ENCODE data around the gene ZBTB40. TPM values are rescaled to one million over a fixed set of nuclear protein-coding genes. Genes with fewer than 3 reads are reported as not detected.

Gene ZBTB40
- total RNA-seq, 1 experiment from 2014 or later: 25.3 TPM

DNA sequence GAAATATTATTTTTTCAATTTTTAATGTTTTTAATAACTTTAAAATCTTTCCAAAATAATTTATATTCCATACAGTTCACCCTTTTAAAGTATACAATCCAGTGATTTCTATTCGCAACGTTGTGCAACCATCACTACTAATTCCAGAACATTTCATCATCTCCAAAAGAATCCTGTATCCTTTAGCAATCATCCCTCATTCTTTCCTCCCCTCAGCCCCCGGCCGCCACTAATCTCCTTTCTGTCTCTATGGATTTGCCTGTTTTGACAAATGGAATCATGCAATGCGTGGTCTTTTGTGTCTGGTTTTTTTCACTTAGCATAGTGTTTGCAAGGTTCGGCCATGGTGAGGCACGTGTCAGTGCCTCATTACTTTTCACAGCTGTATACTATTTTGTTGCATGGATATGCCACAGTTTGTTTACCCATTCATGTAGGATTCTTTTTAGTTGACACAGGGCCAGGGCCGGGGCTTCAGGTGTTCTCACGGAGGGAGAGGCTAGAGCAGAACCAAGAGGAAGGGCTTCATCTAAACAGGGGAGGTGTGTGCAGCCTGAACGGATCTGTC lies 40.6 kb upstream of the ZBTB40 start:
- ChIA-PET POLR2A (ENCODE audit: low non-redundant PET) (no interaction called here), CTCF (no interaction called here)
- no TSS peak for BruUV-seq (replicated peaks)
- no peak for TF ChIP-seq EZH2 (IDR thresholded peaks at IDR 0.05; ENCODE audit: borderline replicate concordance, low read depth, low read length, poor library complexity, severe bottlenecking)
- TF ChIP-seq, protein P1, sequence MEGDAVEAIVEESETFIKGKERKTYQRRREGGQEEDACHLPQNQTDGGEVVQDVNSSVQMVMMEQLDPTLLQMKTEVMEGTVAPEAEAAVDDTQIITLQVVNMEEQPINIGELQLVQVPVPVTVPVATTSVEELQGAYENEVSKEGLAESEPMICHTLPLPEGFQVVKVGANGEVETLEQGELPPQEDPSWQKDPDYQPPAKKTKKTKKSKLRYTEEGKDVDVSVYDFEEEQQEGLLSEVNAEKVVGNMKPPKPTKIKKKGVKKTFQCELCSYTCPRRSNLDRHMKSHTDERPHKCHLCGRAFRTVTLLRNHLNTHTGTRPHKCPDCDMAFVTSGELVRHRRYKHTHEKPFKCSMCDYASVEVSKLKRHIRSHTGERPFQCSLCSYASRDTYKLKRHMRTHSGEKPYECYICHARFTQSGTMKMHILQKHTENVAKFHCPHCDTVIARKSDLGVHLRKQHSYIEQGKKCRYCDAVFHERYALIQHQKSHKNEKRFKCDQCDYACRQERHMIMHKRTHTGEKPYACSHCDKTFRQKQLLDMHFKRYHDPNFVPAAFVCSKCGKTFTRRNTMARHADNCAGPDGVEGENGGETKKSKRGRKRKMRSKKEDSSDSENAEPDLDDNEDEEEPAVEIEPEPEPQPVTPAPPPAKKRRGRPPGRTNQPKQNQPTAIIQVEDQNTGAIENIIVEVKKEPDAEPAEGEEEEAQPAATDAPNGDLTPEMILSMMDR (conservative IDR thresholded peaks at IDR 0.05; ENCODE audit: low read depth, low read length): no peak
- Histone ChIP-seq H3K36me3 (ENCODE audit: insufficient read depth, low read length, poor library complexity, severe bottlenecking) (no peaks in the 10 kb centered on the region), H3K27ac (ENCODE audit: low read depth, low read length, poor library complexity, severe bottlenecking) (no peak overlapping the region), H3K4me3 (ENCODE audit: low read depth, low read length, poor library complexity, severe bottlenecking) (no peak overlapping the region), H3K27me3 (replicated peaks; ENCODE audit: insufficient read depth, low read depth, low read length, poor library complexity) (no peaks in the 10 kb centered on the region), H3K4me1 (ENCODE audit: insufficient read depth, low read length, poor library complexity, severe bottlenecking) (no peaks in the 10 kb centered on the region), H3K9me3 (ENCODE audit: low read depth, low read length, poor library complexity, severe bottlenecking) (no peaks in the 10 kb centered on the region)
- intact Hi-C loops (cut with micrococcal nuclease; ENCODE audit: unreplicated experiment): loop anchor here (10.0 kb wide), 1 partner anchor 306 kb away; no protein-coding TSS in a partner anchor
- DNase-seq (ENCODE audit: low spot score): no peak

DNA sequence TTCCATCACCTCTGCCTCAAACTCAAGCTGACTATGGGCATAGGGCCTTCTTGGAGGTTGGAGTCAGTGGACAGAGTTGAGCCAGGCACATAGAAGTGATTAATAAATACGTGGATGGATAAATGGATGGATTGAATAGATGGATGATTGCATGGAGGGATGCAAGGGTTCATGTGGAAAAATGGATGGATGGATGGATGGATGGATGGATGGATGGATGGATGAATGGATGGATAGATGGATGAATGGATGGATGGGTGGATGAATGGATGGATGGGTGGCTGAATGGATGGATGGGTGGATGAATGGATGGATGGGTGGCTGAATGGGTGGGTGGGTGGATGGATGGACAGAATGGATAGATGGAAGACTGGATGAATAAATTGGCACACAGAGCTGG lies 40.1 kb upstream of the ZBTB40 start:
- H3K27me3 ChIP-seq (replicated peaks; ENCODE audit: insufficient read depth, low read depth, low read length, poor library complexity): no peaks in the 10 kb centered on the region
- BruUV-seq (replicated peaks): no TSS peak
- H3K9me3 ChIP-seq (ENCODE audit: low read depth, low read length, poor library complexity, severe bottlenecking): no peaks in the 10 kb centered on the region
- H3K36me3 ChIP-seq (ENCODE audit: insufficient read depth, low read length, poor library complexity, severe bottlenecking): no peaks in the 10 kb centered on the region
- H3K27ac ChIP-seq (ENCODE audit: low read depth, low read length, poor library complexity, severe bottlenecking): no peak overlapping the region
- H3K4me3 ChIP-seq (ENCODE audit: low read depth, low read length, poor library complexity, severe bottlenecking): no peak overlapping the region
- DNase-seq (ENCODE audit: low spot score): no peak
- ChIA-PET CTCF (no interaction called here), POLR2A (ENCODE audit: low non-redundant PET) (no interaction called here)
- TF ChIP-seq EZH2 (IDR thresholded peaks at IDR 0.05; ENCODE audit: borderline replicate concordance, low read depth, low read length, poor library complexity, severe bottlenecking): no peak
- TF ChIP-seq, protein P1 (conservative IDR thresholded peaks at IDR 0.05; ENCODE audit: low read depth, low read length): no peak
- no peaks in the 10 kb centered on the region for H3K4me1 ChIP-seq (ENCODE audit: insufficient read depth, low read length, poor library complexity, severe bottlenecking)
- intact Hi-C loops (cut with micrococcal nuclease; ENCODE audit: unreplicated experiment): loop anchor here (10.0 kb wide), 1 partner anchor 307 kb away; no protein-coding TSS in a partner anchor

DNA sequence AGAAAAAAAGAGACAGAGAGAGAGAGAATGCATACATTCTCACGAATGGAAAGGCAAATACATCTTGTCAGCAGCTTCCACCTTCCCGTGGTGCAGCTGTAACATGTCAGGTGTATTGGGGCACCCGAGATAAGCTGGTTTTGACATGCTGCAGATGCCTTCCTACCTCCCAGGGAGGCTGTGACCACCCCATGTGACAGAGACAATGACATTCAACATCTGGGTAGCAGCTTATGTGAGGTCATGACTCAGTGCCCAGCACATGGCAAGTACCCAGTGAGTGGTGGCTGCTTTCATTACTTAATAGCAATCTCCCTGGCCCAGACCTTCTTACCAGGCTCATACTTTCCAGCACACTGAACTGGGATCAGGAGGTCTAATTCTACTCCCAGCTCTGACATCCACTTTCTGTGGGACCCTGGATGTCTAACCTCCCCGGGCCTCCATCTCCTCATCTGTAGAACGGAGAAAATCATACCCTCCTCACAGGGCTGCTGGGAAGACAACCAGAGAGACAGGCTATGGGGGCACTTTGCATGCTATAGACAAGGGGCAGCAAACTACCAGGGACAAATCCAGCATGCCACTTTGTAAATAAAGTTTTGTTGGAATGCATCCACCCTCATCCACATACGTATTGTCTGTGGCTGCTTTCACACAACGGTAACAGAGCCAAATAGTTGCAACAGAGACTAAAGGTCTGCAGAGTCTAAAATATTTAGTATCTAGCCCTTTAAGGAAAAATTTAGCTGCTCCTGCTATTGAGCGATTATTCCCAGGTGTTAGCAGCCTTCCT lies 38.5 kb upstream of the ZBTB40 start:
- Histone ChIP-seq H3K9me3 (ENCODE audit: low read depth, low read length, poor library complexity, severe bottlenecking) (no peaks in the 10 kb centered on the region), H3K4me3 (ENCODE audit: low read depth, low read length, poor library complexity, severe bottlenecking) (no peak overlapping the region), H3K27ac (ENCODE audit: low read depth, low read length, poor library complexity, severe bottlenecking) (no peak overlapping the region), H3K27me3 (replicated peaks; ENCODE audit: insufficient read depth, low read depth, low read length, poor library complexity) (no peaks in the 10 kb centered on the region), H3K4me1 (ENCODE audit: insufficient read depth, low read length, poor library complexity, severe bottlenecking) (no peaks in the 10 kb centered on the region), H3K36me3 (ENCODE audit: insufficient read depth, low read length, poor library complexity, severe bottlenecking) (no peaks in the 10 kb centered on the region)
- CTCF ChIA-PET: interaction anchor here (1.0 kb wide), 1 partner anchor 503 kb away, joined by 4 read pairs; no protein-coding TSS in a partner anchor
- POLR2A ChIA-PET (ENCODE audit: low non-redundant PET): no interaction called here
- no TSS peak for BruUV-seq (replicated peaks)
- intact Hi-C loops (cut with micrococcal nuclease; ENCODE audit: unreplicated experiment): loop anchor here (10.0 kb wide), 1 partner anchor 308 kb away; no protein-coding TSS in a partner anchor
- no peak for DNase-seq (ENCODE audit: low spot score)
- TF ChIP-seq, protein P1 (conservative IDR thresholded peaks at IDR 0.05; ENCODE audit: low read depth, low read length): no peak
- no peak for TF ChIP-seq EZH2 (IDR thresholded peaks at IDR 0.05; ENCODE audit: borderline replicate concordance, low read depth, low read length, poor library complexity, severe bottlenecking)
